DND-41 (cell line): ENCODE results near the gene PPOX.

Source experiments
- ATAC-seq: fragments of 200-7000 bp; cut with Tn5 transposase; 3 replicates; pipeline ENCODE4 v1.9.1; 2021; ENCODE audit warnings: low read depth; ENCODE audit not compliant: insufficient read depth
- DNase-seq: peaks from one replicate; pipeline ENCODE4 v3.0.0-alpha.2; 2020
- H2AFZ ChIP-seq: 2 replicates; pipeline ENCODE4 v1.6.0; 2012; ENCODE audit warnings: low read depth, low read length
- H3K27ac ChIP-seq: 2 replicates; pipeline ENCODE4 v1.5.1; 2012; ENCODE audit warnings: low read length, inconsistent platforms
- H3K27me3 ChIP-seq: fragments of 200-600 bp; sonication (generic); 2 replicates; pipeline ENCODE4 v1.6.0; 2012; ENCODE audit warnings: low read length, mild to moderate bottlenecking, inconsistent platforms; ENCODE audit not compliant: insufficient read depth, poor library complexity
- H3K36me3 ChIP-seq: 2 replicates; pipeline ENCODE4 v1.5.1; 2012; ENCODE audit warnings: low read length, inconsistent platforms; ENCODE audit not compliant: insufficient read depth
- H3K4me1 ChIP-seq: 2 replicates; pipeline ENCODE4 v1.5.1; 2012; ENCODE audit warnings: mild to moderate bottlenecking, low read length; ENCODE audit not compliant: insufficient read depth
- H3K4me2 ChIP-seq: 2 replicates; pipeline ENCODE4 v1.6.0; 2012; ENCODE audit warnings: mild to moderate bottlenecking, moderate library complexity, low read length, inconsistent platforms; ENCODE audit not compliant: insufficient read depth
- H3K4me3 ChIP-seq, 2 experiments: fragments of 200-600 bp in 1 of 2; shearing (Covaris generic) in 1 of 2; 2 replicates each; pipeline ENCODE4 v1.5.1; 2012 to 2016; ENCODE audit warnings: inconsistent platforms in 2 of 2, low read length in 2 of 2, mild to moderate bottlenecking in 2 of 2, low read depth in 1 of 2, moderate library complexity in 1 of 2
- H3K79me2 ChIP-seq: 2 replicates; pipeline ENCODE4 v1.6.0; 2012; ENCODE audit warnings: low read length, inconsistent platforms; ENCODE audit not compliant: insufficient read depth
- H3K9ac ChIP-seq: 2 replicates; pipeline ENCODE4 v1.6.0; 2012; ENCODE audit warnings: low read depth, mild to moderate bottlenecking, inconsistent platforms, low read length, moderate library complexity
- H3K9me3 ChIP-seq: 2 replicates; pipeline ENCODE4 v1.5.1; 2012; ENCODE audit warnings: low read length, moderate library complexity, mild to moderate bottlenecking, inconsistent platforms; ENCODE audit not compliant: insufficient read depth, severe bottlenecking
- H4K20me1 ChIP-seq: 2 replicates; pipeline ENCODE4 v1.6.0; 2012; ENCODE audit warnings: low read length; ENCODE audit not compliant: insufficient read depth
- CTCF ChIP-seq: IDR thresholded peaks from 2 replicates; pipeline ENCODE4 v1.5.1; 2012; ENCODE audit warnings: borderline replicate concordance, low read length, moderate library complexity, mild to moderate bottlenecking; ENCODE audit not compliant: poor library complexity, severe bottlenecking; ENCODE audit errors: extremely low read depth
- EZH2 ChIP-seq: IDR thresholded peaks from 3 replicates; pipeline ENCODE4 v1.6.1; 2012; ENCODE audit warnings: borderline replicate concordance, low read depth, mild to moderate bottlenecking, moderate library complexity, low read length, inconsistent platforms; ENCODE audit not compliant: severe bottlenecking

PPOX gene

GRCh38 chr1:161176468-161177111 lies 10.4 kb downstream of the PPOX start:
- DNase-seq (no peak), ATAC-seq (no peak)
- no peak for TF ChIP-seq EZH2
- no peak for TF ChIP-seq CTCF
- peaks cover 38% of the 10 kb centered on the region for H3K36me3 ChIP-seq
- H3K27me3 ChIP-seq, result no peaks in the 10 kb centered on the region
- no peaks in the 10 kb centered on the region for H3K9me3 ChIP-seq
- H4K20me1 ChIP-seq, result no peaks in the 10 kb centered on the region
- peak overlapping the region; percentile 90 for H2AFZ ChIP-seq
- H3K9ac ChIP-seq, result peak overlapping the region; percentile 63
- peak overlapping the region; percentile 93 for H3K4me2 ChIP-seq
- H3K4me1 ChIP-seq, result peaks cover 30% of the 10 kb centered on the region
- H3K79me2 ChIP-seq, result peaks cover 18% of the 10 kb centered on the region
- H3K4me3 ChIP-seq, result peak overlapping the region; percentile 34 to 73
- H3K27ac ChIP-seq, result peak overlapping the region; percentile 79

GRCh38 chr1:161177112-161177935 lies 11.1 kb downstream of the PPOX start, which contains the start of gene B4GALT3:
TSS of gene B4GALT3 (minus strand) at chr1:161177507. CDS start at chr1:161176060, 1,447 bp downstream.
- ATAC-seq (peak; percentile 95), DNase-seq (peak; percentile 94)

GRCh38 chr1:161177936-161178244 lies 11.7 kb downstream of the PPOX start:
- no peak for DNase-seq
- peak overlapping the region; percentile 81 for H2AFZ ChIP-seq
- H3K9ac ChIP-seq, result peak overlapping the region; percentile 63
- peaks cover 25% of the 10 kb centered on the region for H3K36me3 ChIP-seq
- H3K9me3 ChIP-seq, result no peaks in the 10 kb centered on the region
- no peak for ATAC-seq
- no peaks in the 10 kb centered on the region for H4K20me1 ChIP-seq
- no peak for TF ChIP-seq EZH2
- TF ChIP-seq CTCF, result no peak
- H3K4me2 ChIP-seq, result peak overlapping the region; percentile 93
- H3K4me3 ChIP-seq, result peak overlapping the region in 1 of 2 experiments; percentile 73; a peak in 2 of 4 replicates
- peak overlapping the region; percentile 79 for H3K27ac ChIP-seq
- H3K27me3 ChIP-seq, result no peaks in the 10 kb centered on the region
- H3K79me2 ChIP-seq, result peaks cover 18% of the 10 kb centered on the region
- peaks cover 30% of the 10 kb centered on the region for H3K4me1 ChIP-seq

More at GRCh38 chr1:161177112-161177935, 11.1 kb downstream of the PPOX start, which contains the start of gene B4GALT3:
- Histone ChIP-seq H3K36me3 (peaks cover 31% of the 10 kb centered on the region), H3K27me3 (no peaks in the 10 kb centered on the region), H3K4me3 (peak within 1 kb of the TSS; percentile 34 to 73), H3K4me1 (peaks cover 30% of the 10 kb centered on the region), H3K9ac (peak within 1 kb of the TSS; percentile 63), H3K9me3 (no peaks in the 10 kb centered on the region), H2AFZ (peak within 1 kb of the TSS; percentile 90), H4K20me1 (no peaks in the 10 kb centered on the region), H3K4me2 (peak within 1 kb of the TSS; percentile 93), H3K27ac (peak within 1 kb of the TSS; percentile 79), H3K79me2 (peaks cover 18% of the 10 kb centered on the region)
- TF ChIP-seq EZH2, result no peak
- peak; percentile 40 for TF ChIP-seq CTCF
